Right lobe of liver (tissue), 6 donors: ENCODE data around the gene PRSS27. TPM values are rescaled to one million over a fixed set of nuclear protein-coding genes. Genes with fewer than 3 reads are reported as not detected.

Experiments
- ATAC-seq, 4 donors: fragments of 200-7000 bp; cut with Tn5 transposase; one replicate each; pipeline ENCODE4 v1.9.1; 2020; ENCODE audit warnings: mild to moderate bottlenecking in 4 of 4, moderate library complexity in 4 of 4
- DNase-seq, 3 donors: peaks; one replicate each; pipeline ENCODE4 v3.0.0-alpha.2; 2020
- H3K27ac ChIP-seq, 3 donors: fragments of 200-600 bp; one replicate each; pipeline ENCODE4 v1.8.0; 2022
- H3K27me3 ChIP-seq, 2 donors: fragments of 200-600 bp; one replicate each; pipeline ENCODE4 v1.8.0; 2022
- H3K36me3 ChIP-seq, 4 donors: fragments of 200-600 bp; sonication (generic) in 1 of 4; one replicate each; pipeline versions ENCODE4 v1.5.1 to v1.8.0; 2017 to 2022; ENCODE audit warnings: control low read depth in 1 of 4
- H3K4me1 ChIP-seq, 4 donors: fragments of 200-600 bp; sonication (generic) in 1 of 4; one replicate each; pipeline versions ENCODE4 v1.5.1 to v1.8.0; 2017 to 2022; ENCODE audit warnings: control low read depth in 1 of 4
- H3K4me3 ChIP-seq, 3 donors: fragments of 200-600 bp; one replicate each; pipeline ENCODE4 v1.8.0; 2022
- H3K9me3 ChIP-seq, 4 donors: fragments of 200-600 bp; sonication (generic) in 1 of 4; one replicate each; pipeline versions ENCODE4 v1.5.1 to v1.8.0; 2017 to 2022; ENCODE audit warnings: control low read depth in 1 of 4
- CTCF ChIP-seq, 4 donors: fragments of 200-600 bp in 3 of 4; fragments of 450-650 bp in 1 of 4; IDR thresholded peaks; one replicate each; pipeline versions ENCODE4 v1.5.1 to v1.8.0; 2016 to 2022; ENCODE audit warnings: antibody characterized with exemption in 4 of 4, mild to moderate bottlenecking in 2 of 4
- POLR2A ChIP-seq: fragments of 450-650 bp; IDR thresholded peaks from one replicate; pipeline ENCODE4 v1.6.1; 2017; ENCODE audit warnings: antibody characterized with exemption, mild to moderate bottlenecking
- WGBS: methylation state at CpG from one replicate; pipeline ENCODE4 v1.1.6; 2018; ENCODE audit warnings: low coverage, low lambda C conversion rate; ENCODE audit not compliant: insufficient coverage; ENCODE audit errors: missing lambda C conversion rate; 5-methylcytosine and 5-hydroxymethylcytosine counted together
- intact Hi-C, 2 donors: fragments of 100-400 bp; cut with DNase I; formaldehyde crosslinking; loops; one replicate each; pipeline versions ENCODE4 v1.11.2 to v1.14.1; 2022
- total RNA-seq, 6 experiments: library from RNA; depleted of rRNA in 2 of 6; stranded (reverse); fragments of >200 nt in 2 of 6; fragmentation: NEBNext Ultra II Directional in 3 of 6; extraction: Animal tissue kit (Norgen Biotek cat#: 25700) in 3 of 6; gene quantifications; one replicate each; pipeline versions ENCODE4 v1.1.0 to v1.2.4, GENCODE V29; 2016 to 2023
- donor health status: DM: no; HTN: yes; CAD: no.
- donor health status: DM: no; HTN: no; CAD: no.
- donor health status: DM: no; HTN: no; CAD: no.
- donor health status: DM: no; HTN: yes; CAD: no.
- donor health status: DM: no; HTN: yes; CAD: no.

The PRSS27 gene
- total RNA-seq, 6 experiments from 2014 or later, result 0.13 to 0.98 (median 0.49) TPM; not detected in 2

DNA sequence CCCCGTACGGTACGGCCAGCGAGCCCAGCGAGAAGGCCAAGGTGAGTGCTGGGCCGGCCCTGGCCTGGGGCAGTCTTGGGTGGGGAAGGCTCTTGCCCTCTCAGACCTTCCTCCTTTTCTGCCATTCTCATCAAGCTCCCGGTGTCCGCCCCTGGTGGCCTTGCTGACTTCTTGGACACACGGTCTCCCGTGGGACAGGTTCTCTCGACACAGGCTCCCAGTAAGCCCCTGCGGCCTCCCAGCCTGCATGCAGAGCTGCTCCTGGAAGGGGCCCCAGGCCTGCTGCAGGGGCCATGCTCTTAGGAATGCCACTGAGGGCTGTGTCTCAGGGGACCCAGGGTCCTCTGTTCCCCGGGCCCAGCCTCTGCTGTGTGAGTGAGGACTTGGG is 17.6 kb downstream of the PRSS27 start:
- intact Hi-C loops, result no loop called here
- Histone ChIP-seq H3K27ac (no peak overlapping the region), H3K36me3 (peaks cover 0 to 41% (median 9%) of the 10 kb centered on the region in 4 donors), H3K4me3 (no peak overlapping the region), H3K27me3 (no peaks in the 10 kb centered on the region), H3K4me1 (peaks cover 0 to 15% (median 7%) of the 10 kb centered on the region in 4 donors), H3K9me3 (no peaks in the 10 kb centered on the region)
- DNase-seq, result no peak
- ATAC-seq, result no peak
- no peak for TF ChIP-seq POLR2A
- TF ChIP-seq CTCF (IDR thresholded peaks at IDR 0.05), result no peak
- WGBS, result 100% methylated on average over 5 of the region's 13 CpGs

DNA sequence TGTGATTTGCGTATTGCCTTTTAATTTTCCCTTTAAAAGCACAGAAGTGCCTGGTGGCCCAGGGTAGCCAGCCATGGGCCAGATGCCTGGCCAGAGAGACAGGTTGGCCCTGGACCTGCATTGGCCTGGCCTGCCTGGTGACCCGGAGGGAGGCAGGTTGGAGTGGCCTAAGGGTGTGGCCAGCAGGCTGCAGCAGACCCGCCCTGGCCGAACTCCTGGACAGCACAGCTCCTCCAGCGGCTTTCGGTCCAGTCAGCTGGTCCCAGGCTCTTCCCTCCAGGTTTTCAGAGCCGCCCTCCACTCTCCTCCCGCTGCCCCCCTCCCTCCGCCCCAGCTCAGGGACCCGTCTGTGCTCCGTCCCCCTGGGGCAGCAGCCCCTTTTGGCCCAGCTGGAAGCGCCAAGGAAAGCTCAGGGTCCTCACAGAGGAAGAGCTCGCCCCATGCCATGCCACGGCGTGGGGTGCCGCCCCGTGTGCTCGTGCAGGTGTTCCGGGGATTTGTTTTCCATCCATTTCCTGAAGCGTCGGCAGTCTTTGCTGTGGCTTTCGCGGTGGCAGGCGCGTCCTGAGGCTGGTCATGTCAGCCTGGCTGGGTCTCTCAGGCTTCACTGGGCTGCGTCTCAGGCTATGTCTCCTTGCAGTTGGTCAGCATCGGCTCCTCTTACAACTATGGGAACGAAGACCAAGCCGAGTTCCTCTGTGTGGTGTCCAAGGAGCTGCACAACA is 18.1 kb downstream of the PRSS27 start:
- H3K27me3 ChIP-seq, result no peaks in the 10 kb centered on the region
- H3K27ac ChIP-seq, result no peak overlapping the region
- ATAC-seq, result no peak
- no peak overlapping the region for H3K4me3 ChIP-seq
- 94% methylated on average over 12 of the region's 29 CpGs for WGBS
- H3K9me3 ChIP-seq, result no peaks in the 10 kb centered on the region
- H3K36me3 ChIP-seq, result peaks cover 0 to 40% (median 7%) of the 10 kb centered on the region in 4 donors
- H3K4me1 ChIP-seq, result peaks cover 0 to 15% (median 7%) of the 10 kb centered on the region in 4 donors
- TF ChIP-seq POLR2A, result no peak
- no peak for TF ChIP-seq CTCF (IDR thresholded peaks at IDR 0.05)
- peak in 1 of 3 donors; percentile 70 for DNase-seq
- intact Hi-C loops, result no loop called here

- Histone ChIP-seq H3K27ac (no peak overlapping the region), H3K4me3 (no peak overlapping the region), H3K4me1 (peaks cover 0 to 15% (median 7%) of the 10 kb centered on the region in 4 donors), H3K9me3 (no peaks in the 10 kb centered on the region), H3K36me3 (peaks cover 0 to 40% (median 7%) of the 10 kb centered on the region in 4 donors), H3K27me3 (no peaks in the 10 kb centered on the region)
- DNase-seq (no peak), ATAC-seq (no peak)
- WGBS, result 71% methylated on average over 3 of the region's 15 CpGs
- intact Hi-C loops, result no loop called here
- TF ChIP-seq CTCF (IDR thresholded peaks at IDR 0.05) (no peak), POLR2A (no peak)
Measured at GRCh38 chr16:2701272-2701671, 18.8 kb downstream of the PRSS27 start.

- intact Hi-C loops, result no loop called here
- no peak for TF ChIP-seq POLR2A
- no peak for TF ChIP-seq CTCF (IDR thresholded peaks at IDR 0.05)
- Histone ChIP-seq H3K4me3 (no peak overlapping the region), H3K27ac (no peak overlapping the region), H3K27me3 (no peaks in the 10 kb centered on the region), H3K9me3 (no peaks in the 10 kb centered on the region), H3K4me1 (peaks cover 0 to 15% (median 7%) of the 10 kb centered on the region in 4 donors), H3K36me3 (peaks cover 0 to 40% (median 7%) of the 10 kb centered on the region in 4 donors)
- ATAC-seq (no peak), DNase-seq (no peak)
- WGBS, result 0% methylated on average over 1 of the region's 13 CpGs
Measured at GRCh38 chr16:2700786-2701185, 19.2 kb downstream of the PRSS27 start.
